HepG2 (cell line): ENCODE data around the gene INSR.

ENCODE experiments used
- HNRNPL ChIP-seq: fragments of 200-400 bp; formaldehyde crosslinking; IDR thresholded peaks from 2 replicates; pipeline ENCODE4 v1.6.1; 2017; ENCODE audit warnings: mild to moderate bottlenecking, low read depth, low read length
- POLR2A ChIP-seq, 2 experiments: IDR thresholded peaks; 2 replicates each; pipeline ENCODE4 v1.6.1; 2011; ENCODE audit warnings: low read depth in 2 of 2, low read length in 2 of 2, mild to moderate bottlenecking in 1 of 2, moderate library complexity in 1 of 2; ENCODE audit not compliant: insufficient read depth in 1 of 2
- POLR2AphosphoS5 ChIP-seq: IDR thresholded peaks from 2 replicates; pipeline ENCODE4 v1.6.1; 2012; ENCODE audit warnings: low read depth, low read length
- ZNF441 ChIP-seq: sonication (generic); formaldehyde crosslinking; IDR thresholded peaks from 2 replicates; pipeline ENCODE4 v1.7.0; 2021; ENCODE audit warnings: missing genetic modification reagents, borderline replicate concordance

GRCh38 chr19:7224995-7225394 is 69.2 kb downstream of the INSR start:
- no peak for TF ChIP-seq HNRNPL
- no peak for TF ChIP-seq ZNF441 (CRISPR knock-in tag)
- TF ChIP-seq POLR2AphosphoS5, result no peak
- no peak for TF ChIP-seq POLR2A (IDR thresholded peaks at IDR 0.05; ENCODE audit: insufficient read depth in 1 of 2, low read depth in 2 of 2, low read length in 2 of 2)
